ENCODE results near the gene LHFPL6.

Gene LHFPL6

DNA sequence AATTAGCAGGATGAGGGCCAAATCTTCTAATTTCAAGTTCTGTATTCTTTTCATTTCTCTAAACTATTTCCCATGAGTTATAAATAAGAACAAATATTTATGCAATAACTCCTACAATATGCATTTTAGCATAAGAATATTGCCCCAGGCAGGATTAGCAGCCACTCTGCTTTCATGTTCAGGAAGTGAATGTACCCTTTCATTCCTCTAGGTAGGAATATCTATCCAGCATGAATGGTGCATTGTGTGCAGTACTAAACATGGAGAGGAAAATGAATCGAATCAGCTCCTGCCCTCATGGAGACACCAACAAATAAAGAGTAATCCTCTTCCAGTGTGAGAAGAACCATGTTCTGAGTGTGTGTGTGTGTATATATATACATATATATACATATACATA lies 41.0 kb downstream of the LHFPL6 start:
- Histone ChIP-seq H3K9me3 (ENCODE audit: low read length) (no peaks in the 10 kb centered on the region), H3K4me3 (ENCODE audit: low read depth, low read length, poor library complexity, severe bottlenecking) (no peak overlapping the region), H2AFZ (ENCODE audit: low read length) (no peak overlapping the region), H4K20me1 (ENCODE audit: insufficient read depth, low read length) (no peaks in the 10 kb centered on the region), H3K9me2 (ENCODE audit: low read depth, low read length) (no peaks in the 10 kb centered on the region), H3K4me1 (ENCODE audit: insufficient read depth, low read length, severe bottlenecking) (no peaks in the 10 kb centered on the region), H3K27me3 (ENCODE audit: insufficient read depth, low read length) (no peaks in the 10 kb centered on the region), H3F3A (ENCODE audit: insufficient read depth, low read length) (no peaks in the 10 kb centered on the region), H3K36me3 (ENCODE audit: insufficient read depth, low read length) (no peaks in the 10 kb centered on the region), H3K79me2 (ENCODE audit: insufficient read depth, low read length) (no peaks in the 10 kb centered on the region), H3K4me2 (ENCODE audit: low read length) (no peak overlapping the region), H3K27ac (ENCODE audit: low read depth, low read length, poor library complexity, severe bottlenecking) (no peak overlapping the region), H3K9ac (ENCODE audit: low read length) (no peak overlapping the region)
- TF ChIP-seq, protein P1, sequence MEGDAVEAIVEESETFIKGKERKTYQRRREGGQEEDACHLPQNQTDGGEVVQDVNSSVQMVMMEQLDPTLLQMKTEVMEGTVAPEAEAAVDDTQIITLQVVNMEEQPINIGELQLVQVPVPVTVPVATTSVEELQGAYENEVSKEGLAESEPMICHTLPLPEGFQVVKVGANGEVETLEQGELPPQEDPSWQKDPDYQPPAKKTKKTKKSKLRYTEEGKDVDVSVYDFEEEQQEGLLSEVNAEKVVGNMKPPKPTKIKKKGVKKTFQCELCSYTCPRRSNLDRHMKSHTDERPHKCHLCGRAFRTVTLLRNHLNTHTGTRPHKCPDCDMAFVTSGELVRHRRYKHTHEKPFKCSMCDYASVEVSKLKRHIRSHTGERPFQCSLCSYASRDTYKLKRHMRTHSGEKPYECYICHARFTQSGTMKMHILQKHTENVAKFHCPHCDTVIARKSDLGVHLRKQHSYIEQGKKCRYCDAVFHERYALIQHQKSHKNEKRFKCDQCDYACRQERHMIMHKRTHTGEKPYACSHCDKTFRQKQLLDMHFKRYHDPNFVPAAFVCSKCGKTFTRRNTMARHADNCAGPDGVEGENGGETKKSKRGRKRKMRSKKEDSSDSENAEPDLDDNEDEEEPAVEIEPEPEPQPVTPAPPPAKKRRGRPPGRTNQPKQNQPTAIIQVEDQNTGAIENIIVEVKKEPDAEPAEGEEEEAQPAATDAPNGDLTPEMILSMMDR (IDR thresholded peaks at IDR 0.05; ENCODE audit: low read length): no peak
- TF ChIP-seq EZH2 (IDR thresholded peaks at IDR 0.05; ENCODE audit: borderline replicate concordance, low read length): no peak

- no peak overlapping the region for H3K27ac ChIP-seq (ENCODE audit: low read depth, low read length, poor library complexity, severe bottlenecking)
- H3K27me3 ChIP-seq (ENCODE audit: insufficient read depth, low read length): no peaks in the 10 kb centered on the region
- H3K9me2 ChIP-seq (ENCODE audit: low read depth, low read length): no peaks in the 10 kb centered on the region
- no peaks in the 10 kb centered on the region for H3K9me3 ChIP-seq (ENCODE audit: low read length)
- H3K79me2 ChIP-seq (ENCODE audit: insufficient read depth, low read length): no peaks in the 10 kb centered on the region
- H3K9ac ChIP-seq (ENCODE audit: low read length): no peak overlapping the region
- H3K4me2 ChIP-seq (ENCODE audit: low read length): no peak overlapping the region
- TF ChIP-seq, protein P1 (IDR thresholded peaks at IDR 0.05; ENCODE audit: low read length): no peak
- no peak for TF ChIP-seq EZH2 (IDR thresholded peaks at IDR 0.05; ENCODE audit: borderline replicate concordance, low read length)
- H3K4me3 ChIP-seq (ENCODE audit: low read depth, low read length, poor library complexity, severe bottlenecking): no peak overlapping the region
- no peaks in the 10 kb centered on the region for H3F3A ChIP-seq (ENCODE audit: insufficient read depth, low read length)
- no peaks in the 10 kb centered on the region for H3K4me1 ChIP-seq (ENCODE audit: insufficient read depth, low read length, severe bottlenecking)
- no peaks in the 10 kb centered on the region for H4K20me1 ChIP-seq (ENCODE audit: insufficient read depth, low read length)
- H2AFZ ChIP-seq (ENCODE audit: low read length): no peak overlapping the region
- no peaks in the 10 kb centered on the region for H3K36me3 ChIP-seq (ENCODE audit: insufficient read depth, low read length)
Observed at GRCh38 chr13:39559847-39560246, 43.1 kb downstream of the LHFPL6 start.

DNA sequence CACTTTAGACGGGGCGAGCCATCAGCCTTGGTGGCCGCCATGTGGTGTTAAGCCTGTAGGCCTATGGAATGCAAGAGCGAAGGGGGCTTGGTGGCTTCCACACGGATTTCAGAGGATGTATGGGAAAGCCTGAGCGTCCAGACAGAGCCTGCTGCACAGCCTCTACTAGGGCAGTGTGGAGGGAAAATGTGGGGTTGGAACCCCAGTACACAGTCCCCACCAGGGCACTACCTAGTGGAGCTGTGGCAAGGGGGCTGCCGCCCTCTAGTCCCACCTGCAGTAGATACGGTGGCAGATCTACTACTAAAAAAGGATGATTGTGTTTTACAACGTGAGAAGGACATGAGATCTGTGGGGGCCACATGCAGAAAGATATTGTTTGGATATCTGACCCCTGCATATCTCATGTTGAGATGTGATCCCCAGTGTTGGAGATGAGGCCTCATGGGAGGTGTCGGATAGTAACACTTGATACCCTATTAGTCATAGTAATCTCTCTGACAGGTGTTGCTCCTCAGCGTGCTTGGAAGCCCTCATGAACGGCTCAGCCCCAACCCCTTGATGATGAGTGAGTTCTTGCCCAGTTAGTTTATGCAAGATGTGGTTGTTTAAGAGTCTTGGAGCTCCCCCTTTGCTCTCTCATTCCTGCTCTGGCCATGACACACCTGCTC lies 45.6 kb downstream of the LHFPL6 start:
- Histone ChIP-seq H3K4me2 (ENCODE audit: low read length) (no peak overlapping the region), H3K36me3 (ENCODE audit: insufficient read depth, low read length) (no peaks in the 10 kb centered on the region), H3K27ac (ENCODE audit: low read depth, low read length, poor library complexity, severe bottlenecking) (no peak overlapping the region)

More for the DNA sequence above, 45.6 kb downstream of the LHFPL6 start:
- Histone ChIP-seq H3K27me3 (ENCODE audit: insufficient read depth, low read length) (no peaks in the 10 kb centered on the region), H3F3A (ENCODE audit: insufficient read depth, low read length) (no peaks in the 10 kb centered on the region), H2AFZ (ENCODE audit: low read length) (no peak overlapping the region), H3K9me3 (ENCODE audit: low read length) (no peaks in the 10 kb centered on the region), H3K79me2 (ENCODE audit: insufficient read depth, low read length) (no peaks in the 10 kb centered on the region), H3K9ac (ENCODE audit: low read length) (no peak overlapping the region), H3K4me1 (ENCODE audit: insufficient read depth, low read length, severe bottlenecking) (no peaks in the 10 kb centered on the region), H3K4me3 (ENCODE audit: low read depth, low read length, poor library complexity, severe bottlenecking) (no peak overlapping the region), H4K20me1 (ENCODE audit: insufficient read depth, low read length) (no peaks in the 10 kb centered on the region), H3K9me2 (ENCODE audit: low read depth, low read length) (no peaks in the 10 kb centered on the region)
- TF ChIP-seq, protein P1 (IDR thresholded peaks at IDR 0.05; ENCODE audit: low read length): no peak
- TF ChIP-seq EZH2 (IDR thresholded peaks at IDR 0.05; ENCODE audit: borderline replicate concordance, low read length): no peak

Data from OCI-LY1 (cell line).